Measurements from ENCODE around the gene NKPD1. TPM values are rescaled to one million over a fixed set of nuclear protein-coding genes. Genes with fewer than 3 reads are reported as not detected.
A peak's percentile ranks its signal among the peaks of the same experiment; 100 is the strongest.

NKPD1 gene
- total and polyA plus RNA-seq, 3 donors from 2014 or later: 1.0 to 4.2 (median 1.3) TPM

GRCh38 chr19:45135176-45135885 is 25.5 kb downstream of the NKPD1 start:
- H3K36me3 ChIP-seq (ENCODE audit: low read depth, missing control alignments): no peaks in the 10 kb centered on the region
- H3K4me3 ChIP-seq: no peak overlapping the region
- TF ChIP-seq CTCF (IDR thresholded peaks at IDR 0.05): no peak
- no peak for TF ChIP-seq POLR2A (IDR thresholded peaks at IDR 0.05)
- H3K9me3 ChIP-seq: no peaks in the 10 kb centered on the region
- DNase-seq: no peak
- peaks cover 7% of the 10 kb centered on the region for H3K4me1 ChIP-seq
- intact Hi-C loops (cut with DNase I; ENCODE audit: low total_unique reads): no loop called here
- 88 to 90% methylated on average over 21 of the region's 21 CpGs for WGBS, 2 donors
- no peaks in the 10 kb centered on the region for H3K27me3 ChIP-seq
- H3K27ac ChIP-seq: no peak overlapping the region

GRCh38 chr19:45133661-45134060 is 27.1 kb downstream of the NKPD1 start:
- intact Hi-C loops (cut with DNase I; ENCODE audit: low total_unique reads): no loop called here
- Histone ChIP-seq H3K27me3 (no peaks in the 10 kb centered on the region), H3K4me3 (no peak overlapping the region), H3K36me3 (ENCODE audit: low read depth, missing control alignments) (no peaks in the 10 kb centered on the region), H3K9me3 (no peaks in the 10 kb centered on the region), H3K4me1 (peaks cover 7% of the 10 kb centered on the region), H3K27ac (no peak overlapping the region)
- no peak for DNase-seq
- 89 to 94% methylated on average over 7 to 8 of the region's 8 CpGs for WGBS, 2 donors
- TF ChIP-seq POLR2A (IDR thresholded peaks at IDR 0.05) (no peak), CTCF (IDR thresholded peaks at IDR 0.05) (no peak)

GRCh38 chr19:45130888-45131615 is 29.7 kb downstream of the NKPD1 start:
- DNase-seq: peak; percentile 34
- Histone ChIP-seq H3K4me1 (no peaks in the 10 kb centered on the region), H3K27me3 (no peaks in the 10 kb centered on the region), H3K36me3 (ENCODE audit: low read depth, missing control alignments) (no peaks in the 10 kb centered on the region), H3K4me3 (no peak overlapping the region), H3K9me3 (no peaks in the 10 kb centered on the region), H3K27ac (no peak overlapping the region)
- TF ChIP-seq POLR2A (IDR thresholded peaks at IDR 0.05) (no peak), CTCF (IDR thresholded peaks at IDR 0.05) (no peak)
- intact Hi-C loops (cut with DNase I; ENCODE audit: low total_unique reads): no loop called here
- 70 to 80% methylated on average over 12 to 13 of the region's 13 CpGs for WGBS, 2 donors

- intact Hi-C loops (cut with DNase I; ENCODE audit: low total_unique reads): no loop called here
Measured at GRCh38 chr19:45130236-45130635, 30.5 kb downstream of the NKPD1 start.

More at GRCh38 chr19:45130236-45130635, 30.5 kb downstream of the NKPD1 start:
- TF ChIP-seq POLR2A (IDR thresholded peaks at IDR 0.05): no peak
- no peak for TF ChIP-seq CTCF (IDR thresholded peaks at IDR 0.05)
- Histone ChIP-seq H3K4me1 (no peaks in the 10 kb centered on the region), H3K36me3 (ENCODE audit: low read depth, missing control alignments) (no peaks in the 10 kb centered on the region), H3K9me3 (no peaks in the 10 kb centered on the region), H3K27me3 (no peaks in the 10 kb centered on the region), H3K4me3 (no peak overlapping the region), H3K27ac (no peak overlapping the region)
- no peak for DNase-seq
- 75 to 79% methylated on average over 5 to 13 of the region's 13 CpGs for WGBS, 2 donors
